Measurements from ENCODE around the gene CTTN. TPM values are rescaled to one million over a fixed set of nuclear protein-coding genes. Genes with fewer than 3 reads are reported as not detected.

CTTN gene
- total RNA-seq, 5 donors from 2014 or later (not counting 1 experiment from before 2014, with no cell fraction given) = 0.44 to 3.6 (median 2.3) TPM

DNA sequence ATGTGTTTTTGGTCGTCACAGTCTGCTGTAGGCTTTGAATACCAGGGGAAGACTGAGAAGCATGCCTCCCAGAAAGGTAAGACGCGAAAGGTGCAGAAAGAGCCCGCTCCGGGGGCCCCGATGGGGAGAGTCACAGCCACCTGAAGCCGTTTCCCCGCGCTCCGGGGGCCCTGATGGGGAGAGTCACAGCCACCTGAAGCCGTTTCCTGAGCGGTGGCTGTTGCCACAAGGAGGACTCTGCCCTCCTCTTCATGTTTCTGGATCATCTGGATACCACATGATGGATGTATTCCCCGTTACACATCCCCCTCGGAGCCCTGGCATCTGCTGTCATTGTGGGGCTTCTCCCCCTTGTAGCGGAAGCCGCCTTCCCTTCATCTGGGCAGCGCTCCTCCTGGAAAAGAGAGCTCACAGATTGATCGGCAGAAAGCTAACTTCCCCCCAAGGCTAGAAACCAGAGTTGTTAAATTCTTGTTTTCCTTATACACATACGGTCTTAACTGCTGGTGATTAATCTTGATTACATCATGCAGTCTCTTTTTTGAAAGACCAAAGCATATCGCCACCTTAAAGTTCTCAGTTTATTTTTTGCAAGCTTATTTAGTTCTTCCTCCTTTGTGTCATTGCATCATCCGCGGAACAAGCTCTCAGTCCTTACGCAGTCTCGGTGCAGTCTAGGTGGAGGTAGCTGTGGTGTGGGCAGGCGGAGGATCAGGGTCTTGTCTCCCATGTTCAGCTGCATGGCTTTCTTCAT is 17.5 kb downstream of the CTTN start:
- Histone ChIP-seq H3K4me3 (ENCODE audit: control insufficient read depth in 1 of 2, extremely low read depth in 1 of 2, low read length in 1 of 2) (no peak overlapping the region), H3K36me3 (ENCODE audit: control insufficient read depth in 2 of 2, extremely low read depth in 1 of 2, insufficient read depth in 1 of 2, low read length in 1 of 2) (no peaks in the 10 kb centered on the region), H3K9me3 (no peaks in the 10 kb centered on the region), H3K27me3 (replicated peaks in 1 of 2; ENCODE audit: control insufficient read depth in 2 of 2, extremely low read depth in 1 of 2, insufficient read depth in 2 of 2, low read length in 1 of 2) (peaks cover 0 to 29% of the 10 kb centered on the region in 2 experiments), H3K4me1 (ENCODE audit: control insufficient read depth in 1 of 2, extremely low read depth in 1 of 2, insufficient read depth in 2 of 2, low read length in 2 of 2) (no peaks in the 10 kb centered on the region), H3K27ac (ENCODE audit: low read length) (no peak overlapping the region)
- no peaks in the 10 kb centered on the region for H3K36me3 Mint-ChIP-seq
- CTCF ChIA-PET = interaction anchor here in 1 of 2 donors (0.6 kb wide), 1 partner anchor 128 kb away, joined by 5 read pairs; no protein-coding TSS in a partner anchor
- ATAC-seq (replicated peaks in 1 of 4) (no peak), DNase-seq (no peak)
- H3K4me3 Mint-ChIP-seq = no peak overlapping the region
- H3K27ac Mint-ChIP-seq = no peak overlapping the region
- no peaks in the 10 kb centered on the region for H3K4me1 Mint-ChIP-seq
- 57% methylated on average over 22 of the region's 25 CpGs for WGBS (ENCODE audit: insufficient coverage)
- H3K9me3 Mint-ChIP-seq = no peaks in the 10 kb centered on the region
- H3K27me3 Mint-ChIP-seq = peaks cover 11% of the 10 kb centered on the region in 2 donors
- POLR2A ChIA-PET = no interaction called here

DNA sequence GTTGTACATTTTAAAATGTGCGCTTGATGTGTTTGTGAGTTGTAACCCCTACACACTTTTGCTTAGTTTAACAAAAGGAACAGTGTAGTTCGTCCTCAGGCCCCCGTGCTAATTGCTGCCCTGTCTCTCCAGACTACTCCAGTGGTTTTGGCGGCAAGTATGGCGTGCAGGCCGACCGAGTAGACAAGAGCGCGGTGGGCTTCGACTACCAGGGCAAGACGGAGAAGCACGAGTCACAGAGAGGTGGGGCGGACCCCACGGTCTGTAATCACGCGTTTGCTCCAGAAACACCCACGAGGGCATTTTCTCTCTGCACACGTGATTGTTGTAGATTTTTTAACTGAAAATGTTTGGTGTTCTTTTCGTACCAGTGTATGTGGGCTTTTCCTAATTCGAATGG is 18.6 kb downstream of the CTTN start:
- Mint-ChIP-seq H3K4me1 (no peaks in the 10 kb centered on the region), H3K27me3 (peaks cover 7 to 12% of the 10 kb centered on the region in 2 donors), H3K4me3 (no peak overlapping the region), H3K9me3 (no peaks in the 10 kb centered on the region), H3K36me3 (no peaks in the 10 kb centered on the region), H3K27ac (no peak overlapping the region)
- ATAC-seq (replicated peaks in 1 of 4) (no peak), DNase-seq (no peak)
- 93% methylated on average over 15 of the region's 20 CpGs for WGBS (ENCODE audit: insufficient coverage)
- ChIA-PET POLR2A (no interaction called here), CTCF (no interaction called here)
- Histone ChIP-seq H3K36me3 (ENCODE audit: control insufficient read depth in 2 of 2, extremely low read depth in 1 of 2, insufficient read depth in 1 of 2, low read length in 1 of 2) (no peaks in the 10 kb centered on the region), H3K4me1 (ENCODE audit: control insufficient read depth in 1 of 2, extremely low read depth in 1 of 2, insufficient read depth in 2 of 2, low read length in 2 of 2) (no peaks in the 10 kb centered on the region), H3K27ac (ENCODE audit: low read length) (no peak overlapping the region), H3K4me3 (ENCODE audit: control insufficient read depth in 1 of 2, extremely low read depth in 1 of 2, low read length in 1 of 2) (no peak overlapping the region), H3K9me3 (no peaks in the 10 kb centered on the region), H3K27me3 (replicated peaks in 1 of 2; ENCODE audit: control insufficient read depth in 2 of 2, extremely low read depth in 1 of 2, insufficient read depth in 2 of 2, low read length in 1 of 2) (peaks cover 0 to 27% of the 10 kb centered on the region in 2 experiments)

DNA sequence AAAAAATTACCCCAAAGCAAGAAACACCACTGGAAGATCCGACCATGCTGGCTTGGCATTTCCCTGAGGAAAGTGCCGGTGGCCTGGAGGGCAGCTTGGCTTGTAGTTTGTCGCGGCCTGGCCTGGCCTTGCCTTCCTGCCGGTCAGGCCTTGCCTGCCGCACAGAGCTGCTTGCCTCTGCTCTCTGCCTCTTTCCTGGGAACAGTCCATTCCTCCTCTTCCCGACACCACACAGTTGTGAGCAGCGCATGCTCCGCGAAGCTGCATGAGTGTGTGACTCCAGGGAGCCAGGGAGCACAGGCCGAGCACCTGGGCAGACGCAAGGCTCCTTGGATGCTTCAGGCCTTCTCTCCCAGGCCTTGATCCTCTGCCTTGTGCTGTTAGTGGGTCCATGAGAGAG is 19.8 kb downstream of the CTTN start:
- H3K27ac Mint-ChIP-seq = no peak overlapping the region
- H3K27me3 Mint-ChIP-seq = peaks cover 7 to 9% of the 10 kb centered on the region in 2 donors

DNA sequence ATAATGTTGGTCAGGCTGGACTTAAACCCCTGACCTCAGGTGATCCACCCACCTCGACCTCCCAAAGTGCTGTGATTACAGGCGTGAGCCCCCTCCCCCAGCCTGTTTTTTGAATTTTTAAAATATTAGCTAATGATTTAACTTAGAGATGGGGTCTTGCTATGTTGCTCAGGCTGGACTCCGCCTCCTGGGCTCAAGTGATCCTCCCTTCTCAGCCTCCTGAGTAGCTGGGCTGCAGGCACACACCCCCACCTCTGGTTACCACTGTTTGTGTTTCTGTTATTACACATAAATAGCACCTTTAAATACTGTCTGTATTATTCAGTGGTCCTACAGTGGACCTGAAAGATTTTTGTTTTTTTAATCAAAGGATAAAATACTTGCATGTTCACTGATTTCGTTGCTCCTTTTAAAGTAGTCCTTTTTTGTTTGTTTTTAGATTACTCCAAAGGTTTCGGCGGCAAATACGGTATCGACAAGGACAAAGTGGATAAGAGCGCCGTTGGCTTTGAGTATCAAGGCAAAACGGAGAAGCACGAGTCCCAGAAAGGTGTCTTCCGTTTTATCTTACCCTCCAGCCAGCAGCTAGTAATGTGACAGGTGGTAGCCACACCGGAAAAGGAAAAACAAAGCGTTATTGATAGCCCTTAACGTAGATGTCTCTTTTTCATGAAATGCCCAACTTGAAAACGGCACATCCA is 21.1 kb downstream of the CTTN start:
- peaks cover 0 to 3% (median 0%) of the 10 kb centered on the region in 3 donors for H3K4me1 Mint-ChIP-seq
- H3K4me1 ChIP-seq (ENCODE audit: control insufficient read depth in 1 of 2, extremely low read depth in 1 of 2, insufficient read depth in 2 of 2, low read length in 2 of 2) = peaks cover 0 to 8% of the 10 kb centered on the region in 2 experiments
- peaks cover 7 to 11% of the 10 kb centered on the region in 2 donors for H3K27me3 Mint-ChIP-seq
- H3K9me3 ChIP-seq = no peaks in the 10 kb centered on the region
- H3K27ac ChIP-seq (ENCODE audit: low read length) = no peak overlapping the region
- H3K36me3 Mint-ChIP-seq = no peaks in the 10 kb centered on the region
- DNase-seq = no peak
- CTCF ChIA-PET = no interaction called here
- H3K27me3 ChIP-seq (replicated peaks in 1 of 2; ENCODE audit: control insufficient read depth in 2 of 2, extremely low read depth in 1 of 2, insufficient read depth in 2 of 2, low read length in 1 of 2) = peaks cover 0 to 41% of the 10 kb centered on the region in 2 experiments
- H3K4me3 ChIP-seq (ENCODE audit: control insufficient read depth in 1 of 2, extremely low read depth in 1 of 2, low read length in 1 of 2) = no peak overlapping the region
- no peaks in the 10 kb centered on the region for H3K36me3 ChIP-seq (ENCODE audit: control insufficient read depth in 2 of 2, extremely low read depth in 1 of 2, insufficient read depth in 1 of 2, low read length in 1 of 2)
- no peak overlapping the region for H3K4me3 Mint-ChIP-seq
- POLR2A ChIA-PET = no interaction called here
- 84% methylated on average over 12 of the region's 17 CpGs for WGBS (ENCODE audit: insufficient coverage)
- H3K27ac Mint-ChIP-seq = no peak overlapping the region
- no peak for ATAC-seq (replicated peaks in 1 of 4)
- H3K9me3 Mint-ChIP-seq = no peaks in the 10 kb centered on the region

More for the DNA sequence above, 19.8 kb downstream of the CTTN start:
- no peak for ATAC-seq (replicated peaks in 1 of 4)
- Histone ChIP-seq H3K27me3 (replicated peaks in 1 of 2; ENCODE audit: control insufficient read depth in 2 of 2, extremely low read depth in 1 of 2, insufficient read depth in 2 of 2, low read length in 1 of 2) (peaks cover 0 to 35% of the 10 kb centered on the region in 2 experiments), H3K4me3 (ENCODE audit: control insufficient read depth in 1 of 2, extremely low read depth in 1 of 2, low read length in 1 of 2) (no peak overlapping the region), H3K4me1 (ENCODE audit: control insufficient read depth in 1 of 2, extremely low read depth in 1 of 2, insufficient read depth in 2 of 2, low read length in 2 of 2) (no peaks in the 10 kb centered on the region), H3K9me3 (no peaks in the 10 kb centered on the region), H3K27ac (ENCODE audit: low read length) (no peak overlapping the region), H3K36me3 (ENCODE audit: control insufficient read depth in 2 of 2, extremely low read depth in 1 of 2, insufficient read depth in 1 of 2, low read length in 1 of 2) (no peaks in the 10 kb centered on the region)
- no peak for DNase-seq
- CTCF ChIA-PET = no interaction called here
- no peaks in the 10 kb centered on the region for H3K9me3 Mint-ChIP-seq
- POLR2A ChIA-PET = no interaction called here
- no peak overlapping the region for H3K4me3 Mint-ChIP-seq
- H3K36me3 Mint-ChIP-seq = no peaks in the 10 kb centered on the region
- no peaks in the 10 kb centered on the region for H3K4me1 Mint-ChIP-seq
- WGBS (ENCODE audit: insufficient coverage) = 92% methylated on average over 11 of the region's 12 CpGs

DNA sequence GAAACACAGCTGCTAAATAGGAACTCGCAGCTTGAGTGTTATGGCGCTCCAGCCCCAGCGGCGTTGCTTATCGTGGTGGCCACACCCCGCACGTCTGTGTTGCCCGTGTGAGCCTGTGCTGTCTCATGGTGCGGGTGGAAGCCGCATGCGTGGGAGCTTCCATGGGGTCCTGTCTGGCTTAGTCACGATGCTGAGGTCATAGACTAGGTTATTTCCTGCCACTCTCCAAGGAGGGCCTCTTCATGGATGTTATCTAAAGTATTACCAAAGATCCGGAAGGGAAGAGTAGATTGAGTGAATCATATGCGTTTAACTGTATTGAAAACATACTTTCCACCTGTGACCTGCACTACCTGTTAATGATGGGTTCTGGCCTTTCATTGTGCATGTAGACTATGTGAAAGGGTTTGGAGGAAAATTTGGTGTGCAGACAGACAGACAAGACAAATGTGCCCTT is 21.7 kb downstream of the CTTN start:
- Mint-ChIP-seq H3K27ac (no peak overlapping the region), H3K9me3 (no peaks in the 10 kb centered on the region), H3K4me3 (no peak overlapping the region), H3K4me1 (peaks cover 0 to 7% (median 0%) of the 10 kb centered on the region in 3 donors), H3K27me3 (peaks cover 3 to 7% of the 10 kb centered on the region in 2 donors), H3K36me3 (no peaks in the 10 kb centered on the region)
- Histone ChIP-seq H3K36me3 (ENCODE audit: control insufficient read depth in 2 of 2, extremely low read depth in 1 of 2, insufficient read depth in 1 of 2, low read length in 1 of 2) (no peaks in the 10 kb centered on the region), H3K4me3 (ENCODE audit: control insufficient read depth in 1 of 2, extremely low read depth in 1 of 2, low read length in 1 of 2) (no peak overlapping the region), H3K4me1 (ENCODE audit: control insufficient read depth in 1 of 2, extremely low read depth in 1 of 2, insufficient read depth in 2 of 2, low read length in 2 of 2) (peaks cover 0 to 14% of the 10 kb centered on the region in 2 experiments), H3K27ac (ENCODE audit: low read length) (no peak overlapping the region), H3K9me3 (no peaks in the 10 kb centered on the region), H3K27me3 (replicated peaks in 1 of 2; ENCODE audit: control insufficient read depth in 2 of 2, extremely low read depth in 1 of 2, insufficient read depth in 2 of 2, low read length in 1 of 2) (peaks cover 0 to 41% of the 10 kb centered on the region in 2 experiments)
- ChIA-PET POLR2A (no interaction called here), CTCF (no interaction called here)
- no peak for ATAC-seq (replicated peaks in 1 of 4)
- no peak for DNase-seq
- 93% methylated on average over 12 of the region's 14 CpGs for WGBS (ENCODE audit: insufficient coverage)

DNA sequence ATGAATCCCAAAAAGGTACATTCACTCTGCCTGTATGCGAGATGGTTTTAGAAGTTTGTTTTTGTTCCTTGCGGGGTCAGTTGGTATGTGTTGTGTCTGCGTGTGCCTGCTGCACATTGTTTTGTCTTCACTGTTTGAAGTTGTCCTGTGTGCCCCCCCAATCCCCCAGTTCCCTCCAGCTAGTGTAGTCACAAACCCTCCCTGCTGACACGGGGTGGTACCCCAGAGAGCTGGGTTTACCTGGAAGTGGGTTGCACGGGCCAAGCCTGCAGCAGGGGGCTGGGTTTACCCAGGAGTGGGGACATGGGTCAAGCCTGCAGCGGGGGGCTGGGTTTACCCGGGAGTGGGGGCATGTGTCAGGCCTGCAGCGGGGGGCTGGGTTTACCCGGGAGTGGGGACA is 22.2 kb downstream of the CTTN start:
- Mint-ChIP-seq H3K36me3 (no peaks in the 10 kb centered on the region), H3K4me3 (no peak overlapping the region), H3K4me1 (peaks cover 0 to 9% (median 0%) of the 10 kb centered on the region in 3 donors), H3K9me3 (no peaks in the 10 kb centered on the region), H3K27me3 (peaks cover 0 to 4% of the 10 kb centered on the region in 2 donors), H3K27ac (no peak overlapping the region)
- Histone ChIP-seq H3K36me3 (ENCODE audit: control insufficient read depth in 2 of 2, extremely low read depth in 1 of 2, insufficient read depth in 1 of 2, low read length in 1 of 2) (no peaks in the 10 kb centered on the region), H3K27ac (ENCODE audit: low read length) (no peak overlapping the region), H3K4me3 (ENCODE audit: control insufficient read depth in 1 of 2, extremely low read depth in 1 of 2, low read length in 1 of 2) (no peak overlapping the region), H3K27me3 (replicated peaks in 1 of 2; ENCODE audit: control insufficient read depth in 2 of 2, extremely low read depth in 1 of 2, insufficient read depth in 2 of 2, low read length in 1 of 2) (peaks cover 0 to 43% of the 10 kb centered on the region in 2 experiments), H3K4me1 (ENCODE audit: control insufficient read depth in 1 of 2, extremely low read depth in 1 of 2, insufficient read depth in 2 of 2, low read length in 2 of 2) (peaks cover 0 to 19% of the 10 kb centered on the region in 2 experiments), H3K9me3 (no peaks in the 10 kb centered on the region)
- POLR2A ChIA-PET = no interaction called here
- no peak for ATAC-seq (replicated peaks in 1 of 4)
- 78% methylated on average over 2 of the region's 9 CpGs for WGBS (ENCODE audit: insufficient coverage)
- no peak for DNase-seq
- CTCF ChIA-PET = no interaction called here
